ENCODE results near the gene DAZAP2. TPM values are rescaled to one million over a fixed set of nuclear protein-coding genes. Genes with fewer than 3 reads are reported as not detected.
A peak's percentile ranks its signal among the peaks of the same experiment; 100 is the strongest.

The DAZAP2 gene
- total and polyA plus RNA-seq, 2 of the 13 experiments (the other 11 are each of a cell fraction or from before 2014, with no cell fraction given): 64.5 to 222 TPM

DNA sequence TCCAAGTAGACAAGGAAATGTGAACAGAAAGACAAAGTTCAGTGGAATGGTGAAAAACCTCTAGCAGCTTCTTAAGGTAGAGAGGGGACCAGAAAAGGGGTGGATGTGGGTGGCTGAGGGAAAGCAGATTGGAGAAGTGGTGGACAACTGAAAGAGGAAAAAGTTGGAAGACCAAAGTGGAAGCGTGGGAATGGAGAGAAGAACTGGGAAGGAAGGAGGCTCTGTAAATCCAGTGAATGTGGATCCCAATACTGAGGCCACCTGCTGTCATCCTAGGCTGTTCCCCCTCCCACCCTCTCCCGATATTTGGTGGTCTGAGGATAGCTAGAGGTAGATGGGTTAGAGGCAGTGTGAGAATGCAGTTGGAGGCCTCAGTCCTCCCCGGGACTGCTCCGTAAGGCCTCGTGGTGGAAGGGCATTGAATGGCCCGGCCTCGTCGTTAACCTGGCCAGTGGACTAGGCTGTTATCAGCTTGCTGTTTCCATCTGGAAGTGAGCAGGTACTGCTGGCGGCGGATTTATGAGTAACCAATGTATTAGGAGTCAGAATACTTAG, 19.9 kb upstream of the DAZAP2 start (continued):
- TF ChIP-seq, protein P1, sequence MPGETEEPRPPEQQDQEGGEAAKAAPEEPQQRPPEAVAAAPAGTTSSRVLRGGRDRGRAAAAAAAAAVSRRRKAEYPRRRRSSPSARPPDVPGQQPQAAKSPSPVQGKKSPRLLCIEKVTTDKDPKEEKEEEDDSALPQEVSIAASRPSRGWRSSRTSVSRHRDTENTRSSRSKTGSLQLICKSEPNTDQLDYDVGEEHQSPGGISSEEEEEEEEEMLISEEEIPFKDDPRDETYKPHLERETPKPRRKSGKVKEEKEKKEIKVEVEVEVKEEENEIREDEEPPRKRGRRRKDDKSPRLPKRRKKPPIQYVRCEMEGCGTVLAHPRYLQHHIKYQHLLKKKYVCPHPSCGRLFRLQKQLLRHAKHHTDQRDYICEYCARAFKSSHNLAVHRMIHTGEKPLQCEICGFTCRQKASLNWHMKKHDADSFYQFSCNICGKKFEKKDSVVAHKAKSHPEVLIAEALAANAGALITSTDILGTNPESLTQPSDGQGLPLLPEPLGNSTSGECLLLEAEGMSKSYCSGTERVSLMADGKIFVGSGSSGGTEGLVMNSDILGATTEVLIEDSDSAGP (CRISPR knock-in tag; IDR thresholded peaks at IDR 0.05; ENCODE audit: borderline replicate concordance): 0 out of 2 replicates have a peak, but pooled peaks have one; percentile 7
- TF ChIP-seq ZNF350 (CRISPR knock-in tag; IDR thresholded peaks at IDR 0.05; ENCODE audit: borderline replicate concordance, low read depth) (0 out of 2 replicates have a peak, but pooled peaks have one; percentile 26), SYNCRIP (IDR thresholded peaks at IDR 0.05; ENCODE audit: insufficient read depth, low read depth, low read length) (no peak), KDM5B (CRISPR knock-in tag; IDR thresholded peaks at IDR 0.05; ENCODE audit: borderline replicate concordance) (0 out of 2 replicates have a peak, but pooled peaks have one; percentile 10), GABPB1 (CRISPR knock-in tag; IDR thresholded peaks at IDR 0.05) (0 out of 2 replicates have a peak, but pooled peaks have one; percentile 6), ZFY (CRISPR knock-in tag; IDR thresholded peaks at IDR 0.05) (peak; percentile 60), ZNF879 (CRISPR knock-in tag; IDR thresholded peaks at IDR 0.05) (no peak), ZNF746 (CRISPR knock-in tag; IDR thresholded peaks at IDR 0.05) (0 out of 2 replicates have a peak, but pooled peaks have one; percentile 26), ZNF562 (CRISPR knock-in tag; IDR thresholded peaks at IDR 0.05; ENCODE audit: borderline replicate concordance) (no peak), FOSL1 (CRISPR knock-in tag; IDR thresholded peaks at IDR 0.05; ENCODE audit: borderline replicate concordance) (no peak), SMARCC2 (IDR thresholded peaks at IDR 0.05) (no peak), KDM2A (CRISPR knock-in tag; IDR thresholded peaks at IDR 0.05; ENCODE audit: borderline replicate concordance, low read depth) (0 out of 2 replicates have a peak, but pooled peaks have one; percentile 15)
- TF ChIP-seq, protein P2, sequence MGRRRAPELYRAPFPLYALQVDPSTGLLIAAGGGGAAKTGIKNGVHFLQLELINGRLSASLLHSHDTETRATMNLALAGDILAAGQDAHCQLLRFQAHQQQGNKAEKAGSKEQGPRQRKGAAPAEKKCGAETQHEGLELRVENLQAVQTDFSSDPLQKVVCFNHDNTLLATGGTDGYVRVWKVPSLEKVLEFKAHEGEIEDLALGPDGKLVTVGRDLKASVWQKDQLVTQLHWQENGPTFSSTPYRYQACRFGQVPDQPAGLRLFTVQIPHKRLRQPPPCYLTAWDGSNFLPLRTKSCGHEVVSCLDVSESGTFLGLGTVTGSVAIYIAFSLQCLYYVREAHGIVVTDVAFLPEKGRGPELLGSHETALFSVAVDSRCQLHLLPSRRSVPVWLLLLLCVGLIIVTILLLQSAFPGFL (CRISPR knock-in tag; IDR thresholded peaks at IDR 0.05): no peak
- TF ChIP-seq, protein P3, sequence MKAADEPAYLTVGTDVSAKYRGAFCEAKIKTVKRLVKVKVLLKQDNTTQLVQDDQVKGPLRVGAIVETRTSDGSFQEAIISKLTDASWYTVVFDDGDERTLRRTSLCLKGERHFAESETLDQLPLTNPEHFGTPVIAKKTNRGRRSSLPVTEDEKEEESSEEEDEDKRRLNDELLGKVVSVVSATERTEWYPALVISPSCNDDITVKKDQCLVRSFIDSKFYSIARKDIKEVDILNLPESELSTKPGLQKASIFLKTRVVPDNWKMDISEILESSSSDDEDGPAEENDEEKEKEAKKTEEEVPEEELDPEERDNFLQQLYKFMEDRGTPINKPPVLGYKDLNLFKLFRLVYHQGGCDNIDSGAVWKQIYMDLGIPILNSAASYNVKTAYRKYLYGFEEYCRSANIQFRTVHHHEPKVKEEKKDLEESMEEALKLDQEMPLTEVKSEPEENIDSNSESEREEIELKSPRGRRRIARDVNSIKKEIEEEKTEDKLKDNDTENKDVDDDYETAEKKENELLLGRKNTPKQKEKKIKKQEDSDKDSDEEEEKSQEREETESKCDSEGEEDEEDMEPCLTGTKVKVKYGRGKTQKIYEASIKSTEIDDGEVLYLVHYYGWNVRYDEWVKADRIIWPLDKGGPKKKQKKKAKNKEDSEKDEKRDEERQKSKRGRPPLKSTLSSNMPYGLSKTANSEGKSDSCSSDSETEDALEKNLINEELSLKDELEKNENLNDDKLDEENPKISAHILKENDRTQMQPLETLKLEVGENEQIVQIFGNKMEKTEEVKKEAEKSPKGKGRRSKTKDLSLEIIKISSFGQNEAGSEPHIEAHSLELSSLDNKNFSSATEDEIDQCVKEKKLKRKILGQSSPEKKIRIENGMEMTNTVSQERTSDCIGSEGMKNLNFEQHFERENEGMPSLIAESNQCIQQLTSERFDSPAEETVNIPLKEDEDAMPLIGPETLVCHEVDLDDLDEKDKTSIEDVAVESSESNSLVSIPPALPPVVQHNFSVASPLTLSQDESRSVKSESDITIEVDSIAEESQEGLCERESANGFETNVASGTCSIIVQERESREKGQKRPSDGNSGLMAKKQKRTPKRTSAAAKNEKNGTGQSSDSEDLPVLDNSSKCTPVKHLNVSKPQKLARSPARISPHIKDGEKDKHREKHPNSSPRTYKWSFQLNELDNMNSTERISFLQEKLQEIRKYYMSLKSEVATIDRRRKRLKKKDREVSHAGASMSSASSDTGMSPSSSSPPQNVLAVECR (CRISPR knock-in tag; IDR thresholded peaks at IDR 0.05; ENCODE audit: borderline replicate concordance): 0 out of 2 replicates have a peak, but pooled peaks have one; percentile 17
- TF ChIP-seq, protein P4, sequence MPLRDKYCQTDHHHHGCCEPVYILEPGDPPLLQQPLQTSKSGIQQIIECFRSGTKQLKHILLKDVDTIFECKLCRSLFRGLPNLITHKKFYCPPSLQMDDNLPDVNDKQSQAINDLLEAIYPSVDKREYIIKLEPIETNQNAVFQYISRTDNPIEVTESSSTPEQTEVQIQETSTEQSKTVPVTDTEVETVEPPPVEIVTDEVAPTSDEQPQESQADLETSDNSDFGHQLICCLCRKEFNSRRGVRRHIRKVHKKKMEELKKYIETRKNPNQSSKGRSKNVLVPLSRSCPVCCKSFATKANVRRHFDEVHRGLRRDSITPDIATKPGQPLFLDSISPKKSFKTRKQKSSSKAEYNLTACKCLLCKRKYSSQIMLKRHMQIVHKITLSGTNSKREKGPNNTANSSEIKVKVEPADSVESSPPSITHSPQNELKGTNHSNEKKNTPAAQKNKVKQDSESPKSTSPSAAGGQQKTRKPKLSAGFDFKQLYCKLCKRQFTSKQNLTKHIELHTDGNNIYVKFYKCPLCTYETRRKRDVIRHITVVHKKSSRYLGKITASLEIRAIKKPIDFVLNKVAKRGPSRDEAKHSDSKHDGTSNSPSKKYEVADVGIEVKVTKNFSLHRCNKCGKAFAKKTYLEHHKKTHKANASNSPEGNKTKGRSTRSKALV (CRISPR knock-in tag; IDR thresholded peaks at IDR 0.05): no peak

Data from HepG2 (cell line).